ELF-1 (cell line): ENCODE measurements around the gene HIVEP1.

Experiments used
- DNase-seq: peaks from one replicate; pipeline ENCODE4 v3.0.0-alpha.2; 2016; ENCODE audit warnings: low read depth, low spot score

HIVEP1 gene

DNA sequence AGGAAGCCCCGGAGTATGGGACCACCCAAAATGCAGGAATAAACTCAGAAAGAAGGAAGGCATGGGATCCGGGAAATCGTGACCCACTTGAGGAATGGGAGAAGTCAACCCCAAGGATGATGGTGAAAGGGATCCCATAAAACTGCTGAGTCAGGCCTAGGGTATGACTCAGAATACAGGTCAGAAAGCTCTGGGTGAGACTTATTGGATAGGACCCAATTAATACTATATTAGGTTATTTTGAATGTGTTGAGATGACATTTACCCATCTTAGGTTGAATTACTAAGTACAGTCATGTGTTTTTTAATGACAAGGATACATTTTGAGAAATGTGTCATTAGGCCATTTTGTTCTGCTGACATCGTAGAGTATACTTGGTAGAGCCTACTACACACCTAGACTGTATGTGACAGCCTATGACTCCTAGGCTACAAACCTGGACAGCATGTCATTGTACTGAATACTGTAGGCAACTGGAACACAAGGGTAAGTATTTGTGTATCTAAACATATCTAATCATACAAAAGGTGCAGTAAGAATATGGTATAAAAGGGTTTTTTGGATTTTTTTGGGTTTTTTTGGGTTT, 17.1 kb upstream of the HIVEP1 start:
- DNase-seq, result no peak

DNA sequence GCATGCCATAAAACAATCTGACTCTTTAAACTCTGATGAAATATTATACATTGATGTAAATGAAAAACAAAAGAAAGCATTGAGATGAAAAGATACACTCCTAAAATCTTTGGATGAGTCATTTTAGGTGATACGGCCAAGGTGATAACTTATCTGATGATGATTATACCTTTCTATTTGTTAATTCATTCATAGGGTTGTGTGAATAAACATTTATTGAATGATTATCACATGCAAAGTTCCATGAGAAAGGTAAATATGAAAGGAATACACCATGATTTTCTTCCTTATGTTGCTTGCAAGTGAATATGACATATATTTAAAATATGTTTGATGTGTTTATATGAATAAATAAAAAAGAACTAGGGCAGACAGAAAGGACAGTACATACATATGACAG, 15.4 kb upstream of the HIVEP1 start:
- DNase-seq, result no peak

DNA sequence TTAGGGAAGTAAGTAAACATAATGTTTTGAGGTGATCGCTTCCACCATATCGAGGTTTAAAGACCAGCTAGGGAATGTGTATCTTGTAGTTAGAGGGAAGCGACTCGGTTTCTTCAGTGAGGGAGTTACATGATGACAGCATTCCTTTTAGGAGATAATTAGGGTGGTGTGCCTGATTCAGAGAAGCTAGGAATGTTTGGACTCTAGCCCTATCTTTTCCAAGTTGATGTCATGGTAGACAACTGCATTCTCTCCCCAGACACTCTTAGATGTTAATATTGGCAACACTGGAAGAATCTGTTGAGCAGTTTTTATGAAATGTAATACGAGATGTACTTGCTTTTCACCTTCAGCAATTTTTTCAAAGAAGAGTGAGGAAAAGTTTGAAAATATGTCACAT, 12.9 kb upstream of the HIVEP1 start:
- no peak for DNase-seq

DNA sequence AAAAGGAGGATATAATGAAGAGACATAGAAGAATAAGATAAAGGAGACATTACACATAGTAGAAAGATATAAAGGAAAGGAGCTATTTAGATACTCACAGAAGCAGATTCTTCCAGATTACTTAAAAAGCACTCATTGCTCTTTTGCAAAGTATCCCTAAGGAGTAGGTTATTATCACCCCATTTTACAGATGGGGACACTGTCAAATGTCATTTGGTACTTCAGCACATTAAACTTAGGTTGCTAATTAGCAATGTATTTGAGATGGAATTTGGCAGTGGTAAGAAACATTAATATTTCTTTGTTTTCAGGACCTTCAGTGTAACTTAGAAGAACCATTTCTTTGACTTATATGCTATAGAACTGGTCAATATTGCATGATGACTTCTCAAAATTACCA, 11.9 kb upstream of the HIVEP1 start:
- no peak for DNase-seq

DNA sequence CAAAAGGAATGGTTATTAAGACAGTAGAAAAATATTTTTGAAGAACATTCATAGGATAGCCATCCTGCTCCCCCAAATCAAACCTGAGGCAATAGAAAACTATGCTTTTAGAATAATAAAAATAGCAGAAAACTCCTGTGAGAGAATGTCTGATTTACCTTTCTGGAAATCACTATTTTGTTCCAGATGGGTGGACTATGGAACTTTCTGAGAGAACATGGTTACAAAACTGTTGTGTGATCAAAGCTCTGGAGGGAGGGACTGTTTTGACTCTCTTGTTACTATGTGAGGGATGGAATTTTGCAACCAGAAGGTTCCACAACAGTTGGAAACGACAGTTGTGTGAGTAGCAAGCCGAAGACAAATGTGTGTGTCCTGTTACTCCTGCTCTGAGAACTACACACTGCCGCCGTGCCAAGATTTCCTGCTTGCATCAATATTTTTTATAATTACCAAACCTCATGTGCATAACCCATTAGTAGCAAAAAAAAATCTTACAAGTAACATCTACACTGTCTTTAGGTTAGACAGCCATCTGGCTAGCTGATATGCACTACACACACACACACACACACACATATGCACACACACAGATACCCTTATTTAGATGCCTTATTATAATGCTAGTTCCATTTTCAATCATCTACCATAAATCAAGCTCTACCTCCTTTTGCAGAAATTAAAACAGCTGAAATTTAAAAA, 11.0 kb upstream of the HIVEP1 start:
- DNase-seq, result no peak

DNA sequence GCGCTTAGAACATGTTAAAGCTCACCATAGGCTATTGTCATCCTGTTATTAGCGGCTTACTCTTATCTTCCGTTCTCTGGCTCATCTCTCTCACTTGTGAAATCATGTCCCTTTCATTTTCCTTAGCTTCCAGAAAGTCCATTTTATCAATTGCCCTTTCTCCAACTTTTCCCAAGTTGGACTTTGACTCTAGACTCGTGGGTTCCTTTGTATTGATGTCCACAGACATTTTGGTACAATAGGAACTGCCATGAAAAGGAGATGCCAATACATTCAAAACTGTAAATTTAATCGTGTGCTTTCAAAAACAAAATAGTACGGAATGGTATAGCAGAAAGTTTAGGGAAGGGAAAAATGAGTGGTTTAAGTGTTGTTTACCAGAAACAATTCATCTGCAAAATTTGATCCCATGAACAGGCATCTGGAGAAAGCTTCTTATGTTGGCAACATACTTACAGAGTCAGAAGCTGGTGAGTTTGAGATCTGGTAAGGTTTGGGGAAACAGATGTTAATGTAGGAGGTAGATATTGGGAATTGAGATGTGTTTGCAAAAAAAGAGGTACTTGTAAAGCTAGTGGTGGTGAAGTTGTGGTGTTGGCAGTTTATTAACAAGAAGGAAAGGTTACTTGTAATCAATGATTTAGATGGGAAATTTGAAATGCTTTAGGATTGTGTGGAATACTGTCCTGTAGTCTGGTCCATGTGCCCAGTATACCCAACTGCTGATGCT, 10.2 kb upstream of the HIVEP1 start:
- DNase-seq, result no peak

DNA sequence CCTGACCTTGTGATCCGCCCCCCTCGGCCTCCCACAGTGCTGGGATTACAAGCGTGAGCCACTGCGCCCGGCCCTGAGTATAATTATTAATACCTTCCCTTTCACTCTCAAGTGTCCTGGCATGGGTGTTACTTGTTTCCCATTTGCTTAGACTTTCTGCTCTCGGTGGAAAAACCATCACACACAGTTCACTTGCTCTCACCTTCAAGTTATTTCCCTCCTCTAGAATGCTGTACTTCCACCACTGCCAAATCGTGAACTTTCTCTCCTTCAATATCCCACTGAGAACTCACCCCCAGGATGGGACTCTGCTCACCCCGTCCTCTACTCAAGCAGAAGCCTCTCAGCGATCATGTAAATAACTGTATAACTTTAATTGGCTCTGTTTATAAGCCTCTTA, 4.6 kb upstream of the HIVEP1 start:
- no peak for DNase-seq

DNA sequence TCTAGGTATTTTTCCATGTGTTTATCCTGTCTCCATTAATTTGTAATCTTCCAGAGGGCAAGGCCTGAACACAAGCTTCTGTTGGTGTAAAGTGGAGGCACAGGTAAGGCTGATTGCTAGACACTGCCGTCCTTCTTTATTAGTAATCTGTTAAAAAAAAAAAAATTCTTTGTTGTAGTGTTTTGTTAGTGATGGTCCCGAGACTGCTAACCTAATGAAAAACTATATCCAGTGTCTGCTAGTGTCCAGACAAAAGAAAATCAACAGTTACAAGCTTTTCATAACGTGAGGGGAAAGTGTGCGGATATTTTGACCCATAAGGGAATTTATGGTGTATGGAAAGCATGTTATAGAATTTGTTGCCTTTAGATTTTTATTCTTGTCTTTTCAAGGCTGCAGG, 4.2 kb upstream of the HIVEP1 start:
- DNase-seq, result no peak

DNA sequence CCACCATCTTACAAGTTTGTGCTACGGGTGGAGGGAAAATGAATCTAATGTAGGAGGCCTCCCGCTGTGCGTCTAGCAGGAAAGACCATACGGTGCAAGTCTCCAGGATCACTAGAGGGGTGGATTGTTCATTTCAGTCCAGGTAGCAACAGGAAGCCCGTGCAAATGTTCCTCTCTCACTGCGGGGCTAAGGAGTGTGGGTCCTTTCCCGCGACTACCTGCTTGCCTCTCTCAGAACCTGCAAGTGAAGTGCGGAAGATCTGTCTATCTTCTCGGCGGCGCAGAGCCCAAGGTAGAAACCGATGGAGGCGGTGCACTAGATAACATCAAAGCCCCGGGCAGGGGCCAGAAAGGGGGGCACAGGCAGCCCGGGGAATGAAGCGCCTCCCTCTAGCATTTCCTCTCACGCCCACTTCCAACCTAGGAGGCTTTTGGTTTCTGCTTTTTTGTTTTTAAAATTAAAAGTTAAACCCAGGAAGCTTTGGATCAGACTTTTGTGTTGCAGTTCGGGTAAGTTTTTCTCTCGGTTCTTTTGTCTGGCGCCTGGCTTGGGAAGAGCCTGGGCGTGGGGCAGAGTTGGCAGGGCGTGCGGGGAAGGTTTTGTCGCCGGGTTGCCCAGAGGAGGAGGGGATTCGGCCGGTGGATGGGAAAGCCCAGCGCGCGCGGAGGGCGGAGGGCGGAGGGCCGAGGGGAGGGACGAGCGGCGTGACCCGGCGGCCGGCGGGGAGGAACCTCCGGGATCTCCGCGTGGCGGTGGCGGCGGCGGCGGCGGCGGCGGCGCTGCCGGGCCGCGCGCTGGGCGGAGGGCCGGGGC, 3.5 kb upstream of the HIVEP1 start:
- DNase-seq, result peak; percentile 92

DNA sequence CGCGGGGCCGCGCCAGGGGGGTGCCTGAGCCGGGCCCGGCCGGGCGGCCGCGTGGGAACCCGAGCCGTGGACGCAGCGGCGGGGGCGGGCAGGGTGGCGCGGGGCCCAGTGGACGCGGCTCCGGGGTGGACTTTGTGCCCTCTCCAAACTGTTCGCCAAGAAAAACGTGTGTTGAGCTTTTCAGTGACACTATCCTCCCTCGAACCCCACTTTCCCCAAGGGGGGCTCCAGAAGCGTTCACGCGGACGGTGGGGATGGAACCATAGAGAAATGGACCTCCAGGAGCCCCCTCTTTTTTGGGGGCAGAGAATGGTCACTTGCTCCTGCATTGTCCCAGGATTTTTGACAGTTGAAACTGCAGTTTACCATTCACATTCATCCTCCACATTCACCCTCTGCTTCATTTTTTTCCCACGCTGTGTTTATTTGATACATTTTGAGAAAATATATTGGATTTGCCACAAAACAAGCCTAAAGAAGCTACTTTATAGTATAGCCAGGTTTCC, 2.9 kb upstream of the HIVEP1 start:
- DNase-seq, result no peak

DNA sequence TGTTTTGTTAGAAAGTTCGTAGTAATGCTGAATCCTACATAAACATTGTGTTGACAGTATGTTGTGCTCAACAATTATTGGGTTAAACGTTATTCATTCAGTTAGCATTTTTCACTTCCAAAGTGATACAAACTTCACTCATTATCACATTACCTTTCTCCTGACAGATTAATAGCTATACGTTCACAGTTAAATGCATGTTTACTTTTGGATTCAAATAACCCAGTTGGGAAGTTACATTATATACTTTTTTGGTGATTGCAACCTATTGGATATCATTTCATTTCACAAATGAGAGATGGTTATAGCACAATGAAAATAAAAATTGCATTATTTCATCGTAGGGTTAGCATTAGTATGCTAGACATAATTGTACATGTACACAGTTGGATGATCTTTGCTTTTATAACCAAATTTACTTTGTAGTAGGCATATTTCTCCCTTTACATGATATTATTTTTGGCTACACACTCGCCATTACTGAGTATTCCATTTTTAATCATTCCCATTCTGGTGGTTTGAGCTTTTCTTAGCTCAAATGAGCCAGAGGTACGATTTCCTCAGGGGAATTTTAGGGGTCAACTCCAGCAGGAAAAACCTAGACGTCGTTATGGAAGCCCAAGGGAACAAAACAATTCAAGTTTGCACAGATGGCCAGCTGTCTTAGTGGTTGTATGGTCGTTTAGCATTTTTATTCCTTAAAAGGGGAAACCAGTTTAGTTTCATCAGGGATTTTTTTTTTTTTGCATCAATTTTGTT, 2.1 kb upstream of the HIVEP1 start:
- no peak for DNase-seq

DNA sequence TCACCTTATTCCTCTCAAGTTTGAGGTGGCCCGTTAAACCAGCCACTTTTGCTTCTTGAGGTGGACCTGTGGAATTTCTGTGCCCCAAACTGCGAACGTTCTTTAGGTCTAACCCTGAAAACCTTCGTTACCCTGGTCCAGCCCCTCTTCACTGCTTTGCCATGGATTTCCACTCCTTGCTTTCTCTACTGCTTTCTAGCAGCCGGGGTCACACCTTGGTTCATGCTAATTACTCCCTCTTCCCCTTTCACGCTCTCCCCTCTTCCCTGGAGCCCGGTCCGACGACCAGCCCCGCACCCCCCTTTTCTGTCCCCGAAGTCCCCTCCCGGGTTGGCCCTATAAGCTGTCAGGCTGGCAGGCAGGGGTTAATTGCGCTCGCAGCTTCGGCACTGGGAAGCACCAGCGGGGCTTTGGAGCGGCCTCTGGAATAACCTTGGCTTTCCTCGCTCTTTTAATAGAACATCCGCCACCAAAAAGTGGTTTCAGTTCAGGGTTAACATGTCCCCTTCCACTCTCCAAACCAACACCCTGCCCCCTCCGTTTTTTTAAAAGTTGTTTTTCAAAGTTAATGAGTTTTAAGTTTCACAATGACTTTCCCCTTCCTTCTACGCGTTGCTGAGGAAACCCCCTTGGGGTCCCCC, 1.4 kb upstream of the HIVEP1 start:
- peak; percentile 77 for DNase-seq

DNA sequence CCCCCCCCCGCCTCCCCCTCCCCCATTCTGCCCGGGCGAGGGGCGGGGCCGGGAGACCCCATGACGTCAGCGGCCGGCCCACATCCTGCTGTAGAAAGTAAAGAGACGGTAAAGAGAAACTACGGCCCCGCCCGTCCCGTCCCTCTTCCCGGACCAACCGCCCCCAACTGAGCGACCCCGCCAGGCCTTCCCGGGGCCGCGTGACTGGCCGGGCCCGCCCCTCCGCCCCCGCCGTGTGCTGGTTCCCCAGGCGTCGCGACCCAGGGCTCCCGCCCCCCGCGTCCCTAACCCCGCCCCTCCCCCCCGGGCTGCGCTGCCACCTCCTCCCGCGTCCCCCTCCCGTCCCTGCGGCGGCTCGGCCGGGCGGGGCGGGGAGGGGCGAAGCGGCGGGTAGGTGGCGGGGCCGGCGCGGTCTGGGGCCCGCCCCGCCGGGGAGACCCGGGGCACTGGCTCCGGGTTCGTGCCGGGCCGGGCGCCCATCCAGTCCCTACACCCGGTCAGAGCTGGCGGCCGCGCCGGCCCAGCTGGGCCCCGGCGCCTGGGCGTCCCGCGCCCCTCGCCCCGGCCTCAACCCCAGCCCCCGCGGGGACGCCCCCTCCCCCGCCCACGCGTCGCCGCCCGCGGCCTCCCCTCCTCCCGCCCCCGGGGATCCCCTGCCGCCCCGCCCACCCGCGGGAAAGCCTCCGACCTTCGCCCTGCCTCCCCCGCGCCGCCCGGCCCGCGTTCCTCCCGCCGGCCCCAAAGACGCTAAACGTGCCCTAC, 655 bp upstream of the HIVEP1 start:
- DNase-seq, result peak; percentile 92

DNA sequence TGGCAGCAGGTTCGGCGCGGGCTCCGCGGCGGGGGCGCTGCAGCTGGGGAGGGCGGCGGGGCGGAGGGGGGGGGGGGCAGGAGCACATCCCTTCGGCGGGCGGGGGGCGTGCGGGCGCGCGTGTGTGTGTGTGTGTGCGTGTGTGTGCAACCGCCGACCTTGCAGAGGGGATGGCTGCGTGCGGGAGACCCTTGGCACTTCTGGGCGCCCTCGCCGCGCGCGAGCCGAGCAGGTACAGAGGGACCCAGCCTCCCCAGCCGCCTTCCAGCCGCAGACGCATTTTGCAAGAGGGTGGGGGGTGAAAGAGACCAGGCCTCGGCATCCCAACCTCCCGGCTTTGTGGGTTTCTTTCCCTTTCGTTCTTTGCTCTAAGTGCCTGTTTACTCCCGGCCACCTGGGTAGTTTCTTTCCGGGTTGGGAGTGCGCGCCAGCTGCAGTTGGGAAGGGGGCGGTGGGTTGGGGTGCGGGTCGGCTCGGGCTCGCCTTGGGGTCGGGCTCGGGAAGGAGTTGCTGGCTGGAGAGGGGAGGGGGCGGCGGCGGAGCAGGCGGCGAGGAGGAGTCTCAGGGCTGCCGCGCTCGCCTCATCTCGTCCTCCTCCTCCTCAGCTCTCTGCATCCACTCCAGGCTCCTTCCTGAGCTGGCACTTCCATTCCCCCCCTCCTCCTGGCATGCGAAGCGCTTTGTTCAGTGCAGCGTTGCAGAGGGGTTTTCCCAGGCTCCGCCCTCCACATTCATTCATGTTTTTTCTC, 620 bp downstream of the HIVEP1 start:
- peak; percentile 88 for DNase-seq

DNA sequence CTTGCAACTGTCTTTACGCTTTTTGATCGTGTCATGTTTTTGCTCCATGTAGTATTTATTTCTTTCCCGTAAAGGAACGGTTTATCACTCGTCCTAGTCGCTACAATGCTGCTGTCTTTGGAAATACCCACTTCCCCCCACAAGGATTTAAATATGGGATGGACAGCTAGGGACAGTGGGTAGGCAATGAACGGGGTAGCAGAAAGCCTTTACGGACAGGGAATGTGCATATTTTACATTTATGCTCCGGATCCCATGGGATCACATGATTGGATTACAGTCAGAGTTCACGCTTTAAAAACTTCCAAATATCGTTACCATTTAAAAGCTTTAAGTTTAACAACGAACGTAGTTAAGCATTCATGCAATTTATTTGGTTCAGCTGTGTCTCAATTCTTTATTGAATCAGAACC, 1.2 kb downstream of the HIVEP1 start:
- DNase-seq, result no peak

DNA sequence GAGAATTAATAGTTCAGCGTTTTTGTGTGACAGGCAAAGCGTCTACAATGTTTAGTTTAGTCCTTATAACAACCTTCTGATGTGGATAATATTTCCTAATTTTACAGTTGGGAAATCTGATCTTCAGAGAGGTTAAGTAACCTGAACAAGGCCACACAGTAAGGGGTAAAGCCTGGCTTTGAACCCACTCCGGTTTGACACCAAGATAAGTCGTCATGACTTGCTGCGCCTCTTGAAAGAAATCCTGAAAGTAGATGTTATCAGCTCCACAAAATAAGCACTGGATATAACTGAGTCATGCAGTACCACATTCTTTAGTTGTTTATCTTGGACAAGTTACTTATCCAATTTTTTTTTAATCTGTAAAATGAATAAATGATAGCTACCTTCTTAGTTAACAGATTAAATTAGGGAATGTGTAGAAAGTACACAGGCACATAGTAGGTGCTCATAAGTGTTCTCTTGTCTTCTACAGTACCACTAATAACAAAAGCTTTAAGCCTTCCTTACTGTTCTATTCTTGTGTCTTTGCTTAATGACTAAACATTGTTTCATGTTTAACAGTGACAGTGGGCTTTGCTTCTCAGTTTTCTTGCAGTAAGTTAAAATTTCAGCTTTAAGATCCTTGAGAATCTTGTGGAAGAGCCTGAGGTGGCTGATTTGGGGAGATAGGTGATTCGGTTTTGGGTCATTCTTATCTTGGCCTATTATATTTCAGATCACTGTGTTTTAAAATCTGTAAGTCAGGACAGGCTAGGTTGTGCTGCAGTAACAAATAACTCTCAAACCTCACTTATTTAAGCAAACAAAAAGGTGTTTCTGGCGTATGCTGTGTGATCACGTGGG, 2.1 kb downstream of the HIVEP1 start:
- DNase-seq, result no peak

DNA sequence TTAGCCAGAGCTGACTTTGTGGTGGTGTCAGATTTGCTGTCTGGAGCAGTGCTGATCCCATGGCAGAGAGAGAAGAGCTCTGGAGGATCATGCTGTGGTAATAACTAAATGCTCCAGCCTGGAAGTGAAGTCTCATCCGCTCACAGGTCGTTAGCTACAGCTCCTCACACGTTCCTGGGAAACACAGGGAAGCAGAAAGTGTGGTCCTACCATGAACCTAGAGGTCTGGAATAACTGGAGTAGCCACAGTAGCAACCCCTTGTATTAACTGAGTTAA, 2.7 kb downstream of the HIVEP1 start:
- DNase-seq, result peak; percentile 22

DNA sequence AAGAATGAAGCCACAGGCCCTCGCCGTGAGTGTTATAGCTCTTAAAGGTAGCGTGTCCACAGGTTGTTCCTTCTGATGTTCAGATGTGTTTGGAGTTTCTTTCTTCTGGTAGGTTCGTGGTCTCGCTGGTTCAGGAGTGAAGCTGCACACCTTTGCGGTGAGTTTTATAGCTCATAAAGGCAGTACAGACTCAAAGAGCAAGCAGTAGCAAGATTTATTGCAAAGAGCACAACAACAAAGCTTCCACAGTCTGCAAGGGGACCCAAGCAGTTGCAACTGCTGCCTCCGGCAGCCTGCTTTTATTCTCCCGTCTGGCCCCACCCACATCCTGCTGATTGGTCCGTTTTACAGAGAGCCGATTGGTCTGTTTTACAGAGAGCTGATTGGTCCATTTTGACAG, 5.2 kb downstream of the HIVEP1 start:
- DNase-seq, result no peak
